Head of caudate nucleus (tissue), 42 donors: ENCODE results near the gene NEU4.
"Not testable (repeated sequence)": the region's sequence is repeated elsewhere in the genome, so short reads cannot be mapped to it uniquely, and the experiment has no call there.

Experiments
- DNase-seq, 42 donors: peaks; one replicate each; pipeline versions ENCODE4 v3.0.0 to v3.0.0-alpha.2; 2020 to 2021; ENCODE audit warnings: mixed read lengths in 7 of 42
- intact Hi-C: fragments of 100-400 bp; cut with DNase I; formaldehyde crosslinking; loops from one replicate; pipeline ENCODE4 v1.15.0; 2022

Gene NEU4

GRCh38 chr2:241808721-241809382 is at the start of gene NEU4:
Gene NEU4, plus strand, starts transcription at chr2:241809193. Its CDS starts 5,292 bp downstream, at chr2:241814485.
- peak in 5 of 42 donors; percentile 12 to 44 (median 38) for DNase-seq
- intact Hi-C loops: no loop called here

- intact Hi-C loops, DNase-seq: not testable (repeated sequence)
Observed at GRCh38 chr2:241759893-241760292, 49.1 kb upstream of the NEU4 start.

GRCh38 chr2:241760301-241760771 is 48.7 kb upstream of the NEU4 start:
- intact Hi-C loops: no loop called here
- no peak for DNase-seq

- DNase-seq: peak in 1 of 42 donors; percentile 9
- intact Hi-C loops: no loop called here
Observed at GRCh38 chr2:241762321-241762932, 46.6 kb upstream of the NEU4 start.

- intact Hi-C loops: no loop called here
- peak in 2 of 42 donors; percentile 1 to 7 for DNase-seq
Observed at GRCh38 chr2:241762933-241763369, 46.0 kb upstream of the NEU4 start.

- DNase-seq: peak in 2 of 42 donors; percentile 4 to 6
Observed at GRCh38 chr2:241763551-241764274, 45.3 kb upstream of the NEU4 start.

GRCh38 chr2:241764275-241765241 is 44.4 kb upstream of the NEU4 start:
- peak in 6 of 42 donors; percentile 8 to 20 (median 14) for DNase-seq
- intact Hi-C loops: no loop called here

More at GRCh38 chr2:241763551-241764274, 45.3 kb upstream of the NEU4 start:
- intact Hi-C loops: no loop called here

GRCh38 chr2:241767464-241768250 is 41.3 kb upstream of the NEU4 start:
- DNase-seq: peak in 5 of 42 donors; percentile 6 to 38 (median 11)
- intact Hi-C loops: no loop called here

GRCh38 chr2:241768251-241768711 is 40.7 kb upstream of the NEU4 start:
- DNase-seq: peak in 3 of 42 donors; percentile 5 to 46 (median 35)
- intact Hi-C loops: no loop called here

- peak in 3 of 42 donors; percentile 6 to 34 (median 34) for DNase-seq
- intact Hi-C loops: no loop called here
Observed at GRCh38 chr2:241768850-241769249, 40.1 kb upstream of the NEU4 start.

- DNase-seq: peak in 2 of 42 donors; percentile 3 to 23
- intact Hi-C loops: no loop called here
Observed at GRCh38 chr2:241769819-241770184, 39.2 kb upstream of the NEU4 start.

- intact Hi-C loops: no loop called here
- peak in 3 of 42 donors; percentile 3 to 41 (median 19) for DNase-seq
Observed at GRCh38 chr2:241770185-241770935, 38.6 kb upstream of the NEU4 start.

- no peak for DNase-seq
- intact Hi-C loops: no loop called here
Observed at GRCh38 chr2:241770936-241771285, 38.1 kb upstream of the NEU4 start.

- DNase-seq: peak in 8 of 42 donors; percentile 3 to 46 (median 19)
- intact Hi-C loops: no loop called here
Observed at GRCh38 chr2:241771286-241772062, 37.5 kb upstream of the NEU4 start.

GRCh38 chr2:241772063-241772499 is 36.9 kb upstream of the NEU4 start:
- intact Hi-C loops: no loop called here
- DNase-seq: no peak
